GM19193 (cell line): ENCODE results near the gene SRPX2.

Experiments
- POLR2A ChIP-seq: IDR thresholded peaks from 4 replicates; pipeline ENCODE4 v1.6.1; 2011; ENCODE audit not compliant: insufficient read depth, insufficient read length; ENCODE audit errors: extremely low read depth

The SRPX2 gene

DNA sequence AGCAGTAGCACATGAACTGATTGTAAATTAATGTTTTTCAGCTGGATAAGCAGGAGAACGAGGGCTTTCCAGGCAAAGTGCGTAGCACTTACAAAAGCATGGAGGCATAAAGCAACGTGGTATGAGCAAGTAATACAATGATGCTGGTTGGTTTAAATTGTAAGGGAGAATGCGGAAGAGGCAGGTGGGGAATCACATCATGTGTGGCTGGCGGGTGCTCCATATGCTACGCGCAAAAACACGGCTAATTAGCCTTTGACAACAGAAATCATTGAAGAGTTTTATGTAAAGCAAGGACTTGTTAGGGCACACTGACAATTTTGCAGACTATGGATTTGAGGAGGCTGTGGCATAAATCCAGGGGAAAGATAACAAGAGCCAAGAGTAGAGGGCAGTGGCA lies 73.4 kb downstream of the SRPX2 start:
- TF ChIP-seq POLR2A: no peak

DNA sequence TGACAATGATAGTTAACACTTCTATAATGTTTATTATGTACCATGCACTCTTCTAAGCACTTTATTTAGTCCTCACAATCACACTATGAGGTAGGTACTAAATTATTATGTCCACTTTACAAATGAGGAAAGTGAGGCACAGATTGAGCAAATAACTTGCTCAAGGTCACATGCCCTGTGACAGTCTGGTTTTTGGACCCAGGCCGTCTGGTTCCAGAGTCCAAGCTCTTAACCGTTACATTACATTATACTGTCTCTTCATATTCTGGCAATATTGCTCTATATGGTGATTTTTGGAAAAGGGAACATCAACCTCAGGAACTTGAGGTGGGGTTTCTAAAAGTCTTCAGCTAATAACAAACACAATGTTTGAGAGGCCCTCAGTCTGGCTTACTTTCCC lies 75.1 kb downstream of the SRPX2 start:
- no peak for TF ChIP-seq POLR2A

DNA sequence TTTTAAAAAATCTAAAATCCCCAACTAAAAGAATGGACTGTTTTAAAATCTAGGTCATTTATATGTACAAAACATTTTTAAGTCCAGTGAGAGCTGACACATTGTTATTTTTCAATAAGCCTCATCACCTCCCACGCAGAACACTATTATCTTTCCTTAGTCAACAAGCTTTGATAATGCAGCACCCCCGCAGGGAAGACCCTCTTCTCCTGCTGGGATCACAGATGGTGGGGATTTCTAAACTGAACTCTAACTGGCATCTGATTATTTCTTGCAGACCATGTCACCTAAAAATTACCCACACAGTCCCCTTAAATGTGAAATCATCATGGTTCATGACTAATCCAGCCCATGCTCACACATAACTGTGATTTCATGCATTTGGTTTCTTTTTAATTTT lies 76.3 kb downstream of the SRPX2 start:
- no peak for TF ChIP-seq POLR2A

DNA sequence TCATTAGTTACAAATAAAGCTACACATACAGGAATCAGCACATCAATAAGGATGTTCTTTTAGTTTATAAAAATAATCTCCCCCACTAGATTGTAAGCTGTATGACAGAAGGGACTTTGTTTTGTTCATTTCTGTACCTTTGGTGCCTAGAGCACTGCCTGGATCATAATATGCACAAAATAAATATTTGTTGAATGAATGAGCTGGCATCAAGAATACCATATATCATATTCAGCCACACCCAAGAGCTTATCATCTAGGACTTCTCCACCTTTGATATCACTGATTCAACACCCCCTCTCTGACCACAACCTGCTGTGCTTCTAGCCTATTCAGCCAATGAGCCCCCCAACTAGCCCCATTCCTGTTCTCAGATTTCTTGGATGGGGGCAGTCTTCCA lies 77.3 kb downstream of the SRPX2 start:
- TF ChIP-seq POLR2A: no peak
